Renal cortex interstitium (tissue), 11 donors: ENCODE data around the gene HOXB4. TPM values are rescaled to one million over a fixed set of nuclear protein-coding genes. Genes with fewer than 3 reads are reported as not detected.

ENCODE experiments used
- DNase-seq, 11 donors: peaks; one replicate each; pipeline ENCODE4 v3.0.0-alpha.2; 2013; ENCODE audit warnings: low read depth in 9 of 11, low spot score in 4 of 11; ENCODE audit errors: extremely low read depth in 1 of 11
- polyA plus RNA-seq, 3 donors: library from polyadenylated mRNA; unstranded; fragments of 120-200 nt; gene quantifications; one replicate each; pipeline ENCODE4 v1.2.1, GENCODE V29; 2013; ENCODE audit not compliant: insufficient read length in 3 of 3

HOXB4 gene
- polyA plus RNA-seq, 3 donors = 12.3 to 26.4 (median 15.6) TPM

DNA sequence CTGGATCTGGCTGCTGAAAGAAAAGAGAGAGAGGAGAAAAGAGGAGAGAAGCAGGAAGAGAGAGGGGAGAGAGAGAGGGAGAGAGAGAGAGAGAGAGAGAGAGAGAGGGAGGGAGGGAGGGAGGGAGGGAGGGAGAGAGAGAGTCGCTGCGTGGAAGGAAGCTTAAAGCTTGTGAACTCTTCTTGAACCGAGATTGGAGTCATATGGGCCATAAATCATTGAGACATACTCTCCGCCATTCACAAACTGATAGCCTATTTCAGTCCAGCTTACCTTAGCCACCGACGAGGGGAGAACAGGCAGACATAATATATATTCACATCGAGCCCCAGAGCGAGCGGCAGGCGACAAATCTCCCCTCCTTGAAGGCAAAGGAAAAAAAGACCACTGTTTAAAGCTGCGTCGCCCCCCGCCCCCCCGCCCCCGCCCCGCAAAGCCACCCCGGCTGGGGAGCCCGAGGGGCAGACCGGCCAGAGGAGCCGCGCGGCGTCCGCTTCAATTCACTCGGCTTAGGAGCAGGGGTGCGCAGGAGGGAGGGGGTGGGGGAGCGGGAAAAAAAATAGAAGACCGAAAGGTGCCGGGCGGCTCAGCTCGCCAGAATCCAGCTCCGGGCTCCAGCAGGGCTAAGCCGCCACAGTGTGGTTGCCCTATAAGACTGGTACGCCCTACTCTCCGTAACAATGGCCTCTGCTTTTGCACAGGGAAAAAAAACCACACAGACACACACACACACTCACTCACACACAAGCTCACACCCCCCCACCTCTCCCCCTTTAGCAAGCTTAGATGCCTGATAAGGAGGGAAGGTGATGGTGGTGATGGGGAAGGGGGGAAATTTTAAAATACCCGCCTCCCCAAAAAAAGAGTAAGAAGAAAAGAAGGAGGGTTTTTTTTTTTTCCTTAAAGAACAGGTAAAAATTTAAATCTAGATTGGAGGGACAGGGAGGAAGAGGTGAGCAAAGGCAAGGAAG lies 22.6 kb downstream of the HOXB4 start:
- DNase-seq = peak in 8 of 11 donors; percentile 88 to 96 (median 93)

- DNase-seq = no peak
These were observed 23.5 kb downstream of the HOXB4 start for GRCh38 chr17:48554412-48555257.

- no peak for DNase-seq
These were observed 24.3 kb downstream of the HOXB4 start for GRCh38 chr17:48553826-48554225.

DNA sequence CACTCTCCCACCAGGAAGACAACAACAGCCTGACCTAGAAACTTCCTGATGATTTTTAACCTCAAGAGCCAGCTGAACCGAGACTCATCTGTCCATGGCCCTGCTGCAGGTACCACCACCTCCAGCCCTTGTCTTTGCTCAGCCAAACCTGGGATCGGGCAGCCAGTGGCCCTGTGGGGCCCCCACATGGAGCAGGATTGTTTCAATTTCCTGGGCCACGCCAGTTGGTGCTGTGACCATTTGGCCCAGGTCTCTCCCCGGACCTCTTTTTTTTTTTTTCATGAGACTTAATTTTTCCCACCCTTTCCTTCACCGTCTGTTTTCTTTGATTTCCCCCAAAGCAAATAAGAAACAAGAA lies 25.0 kb downstream of the HOXB4 start:
- DNase-seq = no peak

- DNase-seq = no peak
These were observed 25.5 kb downstream of the HOXB4 start for GRCh38 chr17:48552466-48553189.

- no peak for DNase-seq
These were observed 26.3 kb downstream of the HOXB4 start for GRCh38 chr17:48551596-48552465.

- no peak for DNase-seq
These were observed 27.0 kb downstream of the HOXB4 start for GRCh38 chr17:48551214-48551555.

GRCh38 chr17:48550502-48551213 lies 27.5 kb downstream of the HOXB4 start:
- no peak for DNase-seq

- no peak for DNase-seq
These were observed 28.1 kb downstream of the HOXB4 start for GRCh38 chr17:48549914-48550501.

DNA sequence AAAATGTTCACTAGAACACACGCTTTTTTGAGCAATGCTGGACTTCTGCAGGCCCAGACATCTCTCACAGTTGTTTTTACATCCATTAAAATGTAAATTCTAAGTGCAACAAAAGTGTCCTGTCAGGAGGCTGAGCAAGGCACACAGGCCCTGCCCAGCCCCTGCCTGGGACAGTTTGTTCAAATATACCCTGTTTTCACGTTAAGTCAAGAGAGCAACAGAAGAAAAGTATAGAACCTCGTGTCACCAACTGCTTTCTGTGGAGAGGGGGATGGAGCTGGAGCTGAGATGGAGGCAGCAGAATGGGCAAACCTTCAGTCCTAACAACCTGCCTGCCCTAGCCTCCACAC lies 28.9 kb downstream of the HOXB4 start:
- peak in 1 of 11 donors; percentile 7 for DNase-seq

DNA sequence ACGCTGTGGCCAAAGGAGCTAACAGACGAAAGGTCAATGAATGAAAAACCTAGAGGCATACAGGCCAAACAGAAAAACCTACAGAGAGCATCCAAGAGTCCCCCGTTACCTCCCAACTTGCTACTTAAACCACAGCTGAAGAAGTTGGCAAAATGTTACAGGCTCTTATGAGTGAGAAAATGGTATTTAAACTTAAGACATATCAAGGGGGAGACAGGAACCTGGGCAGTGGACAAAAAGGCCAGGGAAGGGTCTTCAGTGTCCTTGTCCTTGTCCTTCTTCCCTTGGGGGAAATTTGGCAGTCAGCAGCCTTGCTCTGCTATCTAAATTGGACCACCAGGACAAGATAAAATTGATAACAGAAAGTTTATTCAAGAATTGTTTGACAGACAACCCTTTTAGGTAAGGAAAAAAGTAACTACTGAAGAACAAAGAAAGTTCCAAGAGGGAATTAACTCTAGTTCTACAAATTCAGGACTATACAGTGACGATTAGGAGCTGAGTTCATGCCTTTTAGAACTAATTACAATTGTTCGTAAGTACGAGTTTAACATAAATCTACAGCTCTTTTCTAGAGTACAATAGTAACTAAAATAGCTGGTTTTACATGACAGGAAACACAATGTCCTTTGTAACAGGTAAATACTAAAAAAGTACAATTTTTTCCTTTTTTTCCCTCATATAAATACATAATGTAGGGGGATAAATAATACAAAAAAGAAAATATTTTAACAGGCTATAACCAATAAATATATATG lies 29.4 kb downstream of the HOXB4 start:
- DNase-seq = no peak

- no peak for DNase-seq
These were observed 30.2 kb downstream of the HOXB4 start for GRCh38 chr17:48547808-48548522.

GRCh38 chr17:48546924-48547807 lies 31.0 kb downstream of the HOXB4 start:
- DNase-seq = peak in 2 of 11 donors; percentile 79

DNA sequence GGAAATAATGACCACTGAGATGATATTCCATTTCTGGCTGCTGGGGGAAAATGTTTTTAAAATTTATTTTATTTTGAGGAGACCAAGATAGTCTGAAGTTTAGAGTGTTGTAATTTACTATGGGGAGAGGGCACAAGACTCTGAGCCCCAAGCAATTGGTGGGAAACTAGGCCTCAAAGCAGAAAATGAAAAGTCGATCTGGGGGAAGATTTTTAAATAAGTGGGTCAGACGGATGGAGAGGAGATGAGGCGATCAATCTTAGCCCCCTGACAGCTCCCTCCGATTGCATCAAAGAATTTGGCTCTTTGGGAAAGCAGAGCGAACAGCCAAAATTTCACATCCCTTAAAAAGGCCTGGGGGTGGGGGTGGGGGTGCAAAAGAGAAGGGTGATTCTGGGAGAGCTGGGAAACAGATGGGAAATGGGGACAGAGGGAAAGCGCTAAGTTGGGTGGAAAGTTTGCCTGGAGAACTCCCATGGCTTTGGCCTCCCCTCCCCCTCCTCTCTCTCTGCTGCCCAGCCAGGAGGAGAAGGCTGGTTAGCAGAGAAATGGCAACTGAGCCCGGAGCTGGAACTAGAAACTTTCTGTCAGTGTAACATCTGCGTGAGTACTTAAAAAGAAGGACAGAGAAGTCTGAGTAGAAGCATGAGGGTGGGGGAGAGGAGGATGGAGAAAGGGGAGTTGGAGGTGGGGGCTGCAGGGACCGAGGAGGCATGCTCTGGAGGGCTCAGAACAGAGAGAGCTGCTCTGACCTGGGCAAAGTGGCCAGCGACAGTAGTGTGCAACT lies 31.8 kb downstream of the HOXB4 start:
- DNase-seq = no peak

DNA sequence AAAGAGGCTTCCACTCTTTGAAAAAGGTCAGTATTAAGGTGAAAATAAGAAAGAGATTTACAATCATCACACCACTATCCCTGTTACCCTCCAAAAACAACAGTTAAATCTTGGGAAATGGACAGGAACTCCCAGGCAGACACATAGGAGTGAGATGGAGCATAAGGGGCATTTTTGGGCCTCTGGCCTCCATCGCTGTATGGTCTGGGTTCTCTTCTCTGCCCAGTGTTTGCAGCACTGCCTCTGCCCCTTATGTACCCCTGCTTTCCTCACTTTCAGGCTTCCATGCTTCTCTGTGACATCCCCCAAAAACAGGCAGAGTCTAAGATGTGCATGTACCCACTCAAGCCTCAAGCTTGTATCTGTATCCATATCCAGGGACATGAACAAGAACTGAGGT lies 32.6 kb downstream of the HOXB4 start:
- no peak for DNase-seq
